ENCODE data around the gene CCL4L2.
"Not testable (repeated sequence)": the region's sequence is repeated elsewhere in the genome, so short reads cannot be mapped to it uniquely, and the experiment has no call there.

CCL4L2 gene

DNA sequence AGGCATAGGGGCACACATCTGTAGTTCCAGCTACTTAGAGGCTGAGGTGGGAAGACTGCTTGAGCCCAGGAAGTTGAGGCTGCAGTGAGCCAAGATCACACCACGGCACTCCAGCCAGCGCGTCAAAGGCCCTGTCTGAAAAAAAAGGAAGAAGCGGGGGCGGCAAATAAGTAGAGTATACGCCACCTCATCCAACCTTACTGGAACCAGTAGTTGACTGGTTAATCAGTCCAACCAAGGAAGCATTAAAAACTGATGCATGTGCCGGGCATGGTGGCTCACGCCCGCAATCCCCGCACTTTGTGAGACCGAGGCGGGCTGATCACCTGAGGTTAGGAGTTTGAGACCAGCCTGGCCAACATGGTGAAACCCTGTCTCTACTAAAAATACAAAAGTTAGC, 12.1 kb downstream of the CCL4L2 start:
- not testable (repeated sequence) for DNase-seq

DNA sequence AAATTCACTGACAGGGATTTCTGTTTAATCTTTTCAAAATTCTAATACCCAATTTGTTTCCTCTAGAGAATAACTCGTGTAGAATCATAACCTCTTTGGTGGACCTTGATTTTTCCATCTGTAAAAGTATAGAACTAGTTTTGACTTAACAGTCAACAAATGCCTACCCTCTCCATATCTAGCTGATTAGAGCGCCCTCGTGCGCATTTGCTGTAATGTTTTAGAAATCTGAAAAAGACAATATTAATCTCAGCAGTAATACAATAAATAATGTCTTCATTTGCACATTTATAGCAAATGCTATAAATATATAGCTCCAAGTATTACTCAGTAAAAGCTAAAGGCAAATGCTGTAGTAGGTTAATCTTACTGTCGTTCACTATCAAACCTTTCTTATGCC, 18.8 kb downstream of the CCL4L2 start:
- not testable (repeated sequence) for DNase-seq

DNA sequence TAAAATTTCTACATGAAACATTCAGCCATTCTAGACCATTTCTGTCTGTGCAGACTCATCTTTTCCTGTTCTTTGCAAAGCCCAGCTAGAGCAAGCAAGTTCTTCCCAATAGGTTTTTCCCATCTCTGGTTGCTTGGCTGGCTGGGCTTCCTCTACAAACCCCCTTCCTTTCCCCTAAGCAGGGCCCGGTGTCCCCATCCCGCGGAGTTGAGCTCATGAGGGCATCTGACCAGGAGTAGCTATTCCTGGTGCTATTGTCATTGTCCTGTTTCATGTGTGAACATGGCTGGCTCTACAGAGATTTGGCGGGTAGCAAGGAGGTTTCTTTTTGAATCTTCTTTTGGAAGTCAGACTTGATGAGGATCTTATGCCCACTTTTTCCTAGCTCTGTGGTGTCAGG, 31.2 kb downstream of the CCL4L2 start:
- DNase-seq, result not testable (repeated sequence)

Measured in NCI-H1694 (cell line).